ENCODE data around the gene HIPK2. TPM values are rescaled to one million over a fixed set of nuclear protein-coding genes. Genes with fewer than 3 reads are reported as not detected.

The HIPK2 gene
- total and polyA plus RNA-seq, 2 donors (not counting 3 experiments of a cell fraction or from before 2014, with no cell fraction given) = 9.0 to 43.8 TPM

- ChIA-PET POLR2A (no interaction called here), CTCF (interaction anchor here (0.6 to 4.9 kb wide), 52 partner anchors 8 to 696 kb away, joined by 3 to 233 read pairs (median 6); partner anchors contain the start of gene HIPK2)
- no peaks in the 10 kb centered on the region for H4K20me1 ChIP-seq (replicated peaks; ENCODE audit: control insufficient read depth, extremely low read depth, insufficient read depth, low read length)
- peaks cover 37% of the 10 kb centered on the region for H3K4me1 ChIP-seq (ENCODE audit: control insufficient read depth, extremely low read depth, insufficient read depth, low read length)
- no peak overlapping the region for H2AFZ ChIP-seq (ENCODE audit: low read depth, low read length)
- intact Hi-C loops (cut with micrococcal nuclease) (loop anchor here (1.0 to 5.0 kb wide), 5 partner anchors 44 to 531 kb away; partner anchors contain the start of gene KDM7A), dilution Hi-C loops (cut with MboI; ENCODE audit: extremely low pct_ligation_motif_present, low sequenced_read_pairs) (no loop called here)
- H3K9me3 ChIP-seq (replicated peaks; ENCODE audit: control insufficient read depth, insufficient read depth, low read length) = no peaks in the 10 kb centered on the region
- H3K9me1 ChIP-seq (replicated peaks; ENCODE audit: control insufficient read depth, extremely low read depth, insufficient read depth, low read length) = no peaks in the 10 kb centered on the region
- DNase-seq (ENCODE audit: low read depth, low spot score) (no peak), FAIRE-seq (no peak)
- no TSS peak for BruUV-seq (replicated peaks)
- no peaks in the 10 kb centered on the region for H3K27me3 ChIP-seq (ENCODE audit: control insufficient read depth in 2 of 2, insufficient read depth in 2 of 2, low read length in 2 of 2)
- TF ChIP-seq GATA2 (IDR thresholded peaks at IDR 0.05; ENCODE audit: insufficient read depth, insufficient read length, low read depth, low read length) (no peak), MAX (IDR thresholded peaks at IDR 0.05; ENCODE audit: insufficient read depth, insufficient read length) (no peak), FOS (IDR thresholded peaks at IDR 0.05; ENCODE audit: borderline replicate concordance, insufficient read depth, low read length) (no peak), EZH2 (IDR thresholded peaks at IDR 0.05; ENCODE audit: borderline replicate concordance, low read depth, low read length, severe bottlenecking) (no peak), POLR2AphosphoS5 (IDR thresholded peaks at IDR 0.05; ENCODE audit: insufficient read depth, low read depth, low read length) (no peak), CTCF (IDR thresholded peaks at IDR 0.05; ENCODE audit: extremely low read depth in 1 of 2, insufficient read depth in 1 of 2, low read depth in 1 of 2, low read length in 2 of 2) (no peak), POLR2A (IDR thresholded peaks at IDR 0.05; ENCODE audit: low read depth, low read length) (no peak), MYC (IDR thresholded peaks at IDR 0.05; ENCODE audit: low read depth, low read length) (no peak), JUN (IDR thresholded peaks at IDR 0.05; ENCODE audit: borderline replicate concordance, insufficient read depth, insufficient read length, low read depth) (no peak)
- H3K36me3 ChIP-seq (ENCODE audit: control insufficient read depth in 2 of 2, extremely low read depth in 1 of 2, insufficient read depth in 2 of 2, low read length in 2 of 2) = no peaks in the 10 kb centered on the region
- H3K4me2 ChIP-seq (ENCODE audit: insufficient read depth, low read length) = no peak overlapping the region
- no peak overlapping the region for H3K9ac ChIP-seq (replicated peaks; ENCODE audit: extremely low read depth, insufficient read depth, low read length)
- no peak overlapping the region for H3K27ac ChIP-seq (ENCODE audit: insufficient read depth, low read depth, low read length)
- H3K79me2 ChIP-seq (ENCODE audit: control insufficient read depth, insufficient read depth, low read length) = peaks cover 49% of the 10 kb centered on the region
- H3K4me3 ChIP-seq (replicated peaks in 1 of 3; ENCODE audit: insufficient read depth in 1 of 3, low read depth in 1 of 3, low read length in 3 of 3) = no peak overlapping the region
These were observed 131.2 kb downstream of the HIPK2 start for GRCh38 chr7:139646566-139646965.

Measured in endothelial cell of umbilical vein (primary cell).